Stimulated activated CD4-positive, alpha-beta T cell treated with anti-CD3 and anti-CD28 coated beads, Interleukin-2, amount 100 ng/mL, for 48 hours (primary cell): ENCODE data around the gene HNRNPH1.
"Not testable (repeated sequence)": the region's sequence is repeated elsewhere in the genome, so short reads cannot be mapped to it uniquely, and the experiment has no call there.

Experiments
- DNase-seq, 2 donors: peaks; one replicate each; pipeline ENCODE4 v3.0.0-alpha.2; 2020

Gene HNRNPH1

DNA sequence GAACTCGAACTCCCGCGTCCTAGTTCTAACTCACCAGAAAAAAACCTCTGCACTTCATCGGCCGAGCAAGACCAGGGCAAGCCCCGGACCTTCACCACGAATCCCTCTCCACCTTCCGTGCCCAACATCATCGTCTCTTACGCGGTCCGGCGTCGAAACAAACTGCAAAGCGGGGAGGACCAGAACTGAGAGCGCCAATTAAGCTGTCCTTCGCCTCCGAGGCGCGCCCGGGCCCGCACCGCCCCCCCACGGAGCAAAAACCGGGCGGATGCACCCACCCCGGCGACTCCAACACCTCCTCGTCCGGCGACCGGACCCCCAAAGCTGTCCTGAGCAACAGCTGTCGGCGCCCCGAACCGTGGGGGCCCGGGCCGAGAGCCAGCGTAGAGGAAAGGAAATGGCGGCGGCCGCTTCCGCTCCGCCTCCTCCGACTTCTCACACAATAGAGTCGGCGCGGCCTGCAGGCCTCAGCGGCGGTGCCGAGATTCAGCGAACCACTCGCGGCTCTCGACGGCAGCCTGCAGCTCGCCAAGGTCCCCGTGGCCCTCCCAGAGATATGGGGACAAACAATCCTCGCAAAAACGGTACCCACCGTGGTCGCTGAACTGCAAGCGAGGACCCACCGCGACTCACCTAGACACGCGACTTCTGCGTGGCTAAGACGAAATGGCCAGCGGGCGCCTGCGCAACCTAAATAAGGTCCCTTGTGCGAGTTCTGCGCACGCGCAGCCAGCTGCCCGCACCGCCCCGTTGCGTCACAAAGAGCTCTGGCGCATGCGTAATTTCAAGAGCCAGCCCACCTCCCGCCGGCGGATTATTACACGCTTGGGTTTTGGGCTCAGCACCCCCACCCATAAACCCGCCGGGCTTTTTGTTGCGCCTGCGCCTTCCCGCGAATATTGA is at the start of gene HNRNPH1:
Gene HNRNPH1, minus strand, starts transcription at position 669 of the 903 bp plus-strand sequence. Its CDS starts 538 bp downstream, at position 131.
- DNase-seq: peak; percentile 97

DNA sequence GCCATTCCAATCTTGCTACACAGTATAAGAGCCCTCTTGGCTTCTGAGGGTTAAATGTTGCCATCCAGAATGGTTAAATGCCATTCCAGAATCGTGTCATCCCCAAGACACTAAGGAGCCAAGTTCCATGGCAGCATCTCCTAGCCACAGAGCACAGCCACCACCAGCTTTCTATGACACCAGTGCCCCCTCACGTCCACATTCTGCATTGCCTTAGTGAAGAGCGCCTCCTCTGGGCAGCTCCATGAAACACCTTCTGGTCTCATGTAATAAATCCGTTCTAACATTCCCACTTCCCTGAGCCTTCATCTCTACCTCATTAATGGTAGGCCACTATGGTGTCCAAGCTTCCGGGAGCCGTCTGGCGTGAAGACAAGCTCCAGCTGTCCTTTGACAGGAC is 44.9 kb upstream of the HNRNPH1 start:
- DNase-seq: peak; percentile 19 to 36

GRCh38 chr5:179661647-179662046 is 38.2 kb upstream of the HNRNPH1 start:
- not testable (repeated sequence) for DNase-seq

- not testable (repeated sequence) for DNase-seq
These were observed 34.8 kb upstream of the HNRNPH1 start for GRCh38 chr5:179658179-179658856.

DNA sequence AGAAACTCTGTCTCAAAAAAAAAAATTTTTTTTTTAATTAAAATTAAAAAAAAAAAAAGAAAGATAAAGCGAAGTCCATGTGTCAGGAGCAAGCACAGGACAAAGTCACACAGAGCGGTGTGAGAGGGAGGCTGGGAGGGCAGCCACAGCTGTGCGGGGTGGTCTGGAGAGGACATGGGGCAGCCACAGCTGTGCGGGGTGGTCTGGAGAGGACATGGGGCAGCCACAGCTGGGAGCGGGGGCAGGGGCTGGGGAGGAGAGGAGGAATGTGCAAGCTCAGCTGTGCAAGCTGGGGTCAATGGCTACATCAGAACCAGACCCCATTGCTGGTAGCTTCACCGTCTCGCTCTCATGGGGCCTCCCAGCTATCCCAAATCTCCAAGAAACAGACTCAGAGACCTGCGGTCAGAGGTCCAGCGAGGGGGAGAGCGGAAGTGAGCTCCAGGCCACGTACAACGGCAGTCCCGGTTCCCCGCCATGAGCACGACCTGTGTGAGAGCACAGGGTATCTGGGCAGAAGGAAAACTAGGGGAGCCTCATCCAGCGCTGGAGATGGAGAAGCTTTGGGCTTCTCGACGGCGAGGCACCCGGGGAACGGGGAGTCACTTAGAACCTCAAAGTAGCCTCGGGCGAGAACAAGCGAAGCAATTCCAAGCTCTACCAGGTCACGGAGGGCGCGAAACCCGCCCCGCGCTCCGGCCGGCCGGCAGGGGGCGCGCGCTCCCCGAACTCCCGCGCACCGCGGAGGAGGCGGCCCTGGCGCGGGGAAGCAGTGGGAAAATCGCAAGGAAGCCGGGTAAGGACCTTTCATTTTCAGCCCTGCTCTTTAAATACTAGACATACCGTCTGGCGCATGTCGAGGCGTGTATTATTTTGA is 34.1 kb upstream of the HNRNPH1 start:
- DNase-seq: not testable (repeated sequence)

DNA sequence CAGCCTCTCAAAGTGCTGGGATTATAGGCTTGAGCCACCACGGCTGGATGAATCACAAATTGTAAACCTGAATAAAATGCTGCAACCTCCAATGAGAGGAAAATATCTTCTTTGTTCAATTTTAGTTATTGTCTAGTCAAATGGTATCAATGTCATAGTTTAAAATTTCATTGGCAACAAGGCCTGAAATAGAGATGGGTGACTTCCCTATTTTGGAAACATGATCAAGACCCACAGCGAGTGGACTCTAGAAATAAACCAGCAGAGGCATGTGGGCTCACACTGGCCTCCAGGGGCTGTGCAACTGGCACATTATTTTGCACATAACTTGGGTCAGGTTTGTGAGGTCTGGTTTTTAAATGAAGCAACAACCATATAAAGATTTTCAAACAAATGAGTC is 29.7 kb upstream of the HNRNPH1 start:
- not testable (repeated sequence) for DNase-seq

DNA sequence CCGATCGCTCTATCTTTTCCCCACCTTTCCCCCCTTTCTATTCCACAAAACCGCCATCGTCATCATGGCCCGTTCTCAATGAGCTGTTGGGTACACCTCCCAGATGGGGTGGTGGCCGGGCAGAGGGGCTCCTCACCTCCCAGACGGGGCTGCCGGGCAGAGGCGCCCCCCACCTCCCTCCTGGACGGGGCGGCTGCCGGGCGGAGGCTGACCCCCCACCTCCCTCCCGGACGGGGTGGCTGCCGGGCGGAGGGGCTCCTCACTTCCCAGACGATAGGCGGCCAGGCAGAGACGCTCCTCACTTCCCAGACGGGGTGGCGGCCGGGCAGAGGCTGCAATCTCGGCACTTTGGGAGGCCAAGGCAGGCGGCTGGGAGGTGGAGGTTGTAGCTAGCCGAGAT is 26.8 kb upstream of the HNRNPH1 start:
- DNase-seq: not testable (repeated sequence)

- DNase-seq: not testable (repeated sequence)
These were observed 25.8 kb upstream of the HNRNPH1 start for GRCh38 chr5:179649166-179649703.

GRCh38 chr5:179648410-179648809 is 24.9 kb upstream of the HNRNPH1 start:
- no peak for DNase-seq

GRCh38 chr5:179644766-179645165 is 21.3 kb upstream of the HNRNPH1 start:
- not testable (repeated sequence) for DNase-seq

DNA sequence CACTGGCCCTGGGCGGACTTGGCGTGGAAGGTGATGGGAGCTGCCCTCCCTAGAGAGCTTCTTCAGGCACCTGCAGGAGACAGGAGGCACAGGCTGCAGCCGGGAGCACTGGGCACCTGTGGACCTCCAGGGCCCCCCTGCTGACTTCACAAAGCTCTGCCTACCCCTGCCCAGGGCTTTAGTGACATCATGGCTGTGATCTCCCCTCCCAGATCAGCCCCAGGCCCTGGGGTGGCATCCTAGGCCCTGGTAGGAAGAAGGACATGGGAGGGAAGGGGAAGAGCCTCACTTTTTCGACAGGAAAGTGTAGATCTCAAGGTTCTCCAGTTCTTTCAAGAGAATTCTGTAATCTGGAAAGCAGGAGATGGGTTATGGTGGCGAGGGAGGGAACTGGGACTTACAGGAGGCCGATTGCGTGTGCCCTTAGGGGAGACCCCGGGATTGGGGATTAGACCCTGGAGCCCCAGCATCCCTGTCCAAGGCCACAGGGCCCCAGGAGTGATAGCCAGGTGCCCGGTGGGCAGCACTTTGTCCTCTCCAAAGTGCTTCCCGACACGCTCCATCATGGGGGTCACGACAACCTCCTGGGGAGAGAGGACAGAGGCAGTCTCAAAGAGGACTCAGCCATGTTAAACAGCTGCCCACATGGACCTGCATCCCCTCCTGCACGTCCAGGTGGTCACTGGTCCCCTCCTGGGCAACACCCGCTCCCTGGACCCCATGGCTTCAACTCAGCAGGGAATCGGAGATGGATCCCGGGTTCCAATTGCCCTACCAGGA is 19.9 kb upstream of the HNRNPH1 start:
- not testable (repeated sequence) for DNase-seq

DNA sequence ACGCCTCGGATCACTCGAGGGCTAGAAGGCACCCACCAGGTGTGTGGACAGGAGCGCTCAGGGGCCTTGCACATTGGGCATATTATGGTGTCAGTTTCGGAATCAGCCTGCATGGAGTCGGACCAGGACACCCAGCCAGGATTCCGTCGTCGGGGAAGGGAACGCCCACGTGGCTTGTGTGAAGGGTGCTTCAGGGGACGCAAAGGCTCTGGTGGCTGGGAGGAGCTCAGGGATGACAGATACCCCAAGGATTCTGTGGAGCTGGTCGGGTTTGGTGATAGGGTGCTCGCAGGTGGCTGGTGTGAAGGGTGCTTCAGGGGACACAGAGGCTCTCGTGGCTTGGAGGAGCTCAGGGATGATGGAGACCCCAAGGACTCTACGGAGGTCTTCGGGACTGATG is 19.2 kb upstream of the HNRNPH1 start:
- DNase-seq: not testable (repeated sequence)

GRCh38 chr5:179641745-179642144 is 18.3 kb upstream of the HNRNPH1 start:
- DNase-seq: not testable (repeated sequence)

DNA sequence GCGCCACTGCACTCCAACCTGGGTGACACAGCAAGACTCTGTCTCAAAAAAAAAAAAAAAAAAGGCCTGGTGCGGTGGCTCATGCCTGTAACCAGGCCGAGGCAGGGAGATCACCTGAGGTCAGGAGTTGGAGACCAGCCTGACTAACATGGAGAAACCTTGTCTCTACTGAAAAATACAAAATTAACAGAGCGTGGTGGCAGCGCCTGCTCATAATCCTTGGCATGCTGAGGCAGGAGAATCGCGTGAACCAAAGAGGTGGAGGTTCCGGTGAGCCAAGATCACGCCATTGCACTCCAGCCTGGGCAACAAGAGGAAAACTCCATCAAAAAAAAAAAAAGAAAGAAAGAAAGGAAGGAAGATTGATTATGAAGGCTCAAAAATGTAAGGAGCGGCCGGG is 15.8 kb upstream of the HNRNPH1 start:
- DNase-seq: not testable (repeated sequence)

DNA sequence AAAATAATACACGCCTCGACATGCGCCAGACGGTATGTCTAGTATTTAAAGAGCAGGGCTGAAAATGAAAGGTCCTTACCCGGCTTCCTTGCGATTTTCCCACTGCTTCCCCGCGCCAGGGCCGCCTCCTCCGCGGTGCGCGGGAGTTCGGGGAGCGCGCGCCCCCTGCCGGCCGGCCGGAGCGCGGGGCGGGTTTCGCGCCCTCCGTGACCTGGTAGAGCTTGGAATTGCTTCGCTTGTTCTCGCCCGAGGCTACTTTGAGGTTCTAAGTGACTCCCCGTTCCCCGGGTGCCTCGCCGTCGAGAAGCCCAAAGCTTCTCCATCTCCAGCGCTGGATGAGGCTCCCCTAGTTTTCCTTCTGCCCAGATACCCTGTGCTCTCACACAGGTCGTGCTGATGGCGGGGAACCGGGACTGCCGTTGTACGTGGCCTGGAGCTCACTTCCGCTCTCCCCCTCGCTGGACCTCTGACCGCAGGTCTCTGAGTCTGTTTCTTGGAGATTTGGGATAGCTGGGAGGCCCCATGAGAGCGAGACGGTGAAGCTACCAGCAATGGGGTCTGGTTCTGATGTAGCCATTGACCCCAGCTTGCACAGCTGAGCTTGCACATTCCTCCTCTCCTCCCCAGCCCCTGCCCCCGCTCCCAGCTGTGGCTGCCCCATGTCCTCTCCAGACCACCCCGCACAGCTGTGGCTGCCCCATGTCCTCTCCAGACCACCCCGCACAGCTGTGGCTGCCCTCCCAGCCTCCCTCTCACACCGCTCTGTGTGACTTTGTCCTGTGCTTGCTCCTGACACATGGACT is 11.1 kb upstream of the HNRNPH1 start:
- not testable (repeated sequence) for DNase-seq

- DNase-seq: not testable (repeated sequence)
These were observed 10.3 kb upstream of the HNRNPH1 start for GRCh38 chr5:179633501-179634369.

DNA sequence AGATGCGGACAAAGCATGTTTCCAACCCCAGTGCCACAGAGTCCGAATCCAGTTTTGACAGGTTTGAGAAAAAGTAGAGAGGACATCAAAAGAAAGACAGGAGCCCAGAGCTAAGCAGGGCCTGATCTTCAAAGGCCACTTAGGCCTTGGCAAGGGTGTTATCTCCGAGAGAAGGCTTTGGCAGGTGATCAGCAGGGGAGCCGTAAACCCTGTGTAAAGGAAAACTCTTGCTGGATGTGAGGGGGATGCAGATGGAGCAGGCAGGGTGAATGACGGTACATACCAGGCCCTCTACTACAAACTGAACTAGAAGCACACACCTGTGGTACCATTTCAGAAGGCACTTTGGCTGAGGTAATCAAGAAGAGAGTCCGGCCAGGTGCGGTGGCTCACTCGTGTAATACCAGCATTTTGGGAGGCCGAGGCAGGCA is 1.4 kb upstream of the HNRNPH1 start:
- no peak for DNase-seq

- DNase-seq: peak in 1 of 2 donors; percentile 43
These were observed 653 bp upstream of the HNRNPH1 start for GRCh38 chr5:179623906-179624741.
